Measurements from ENCODE around the gene RPUSD4.

RPUSD4 gene

GRCh38 chr11:126181939-126182730, 29.3 kb downstream of the RPUSD4 start:
- no peak for DNase-seq

- no peak for DNase-seq
Measured at GRCh38 chr11:126176853-126177470, 34.5 kb downstream of the RPUSD4 start.

- no peak for DNase-seq
Measured at GRCh38 chr11:126175393-126175792, 36.1 kb downstream of the RPUSD4 start.

GRCh38 chr11:126174816-126175215, 36.6 kb downstream of the RPUSD4 start:
- no peak for DNase-seq

GRCh38 chr11:126173257-126173656, 38.2 kb downstream of the RPUSD4 start:
- DNase-seq: no peak

- DNase-seq: no peak
Measured at GRCh38 chr11:126172596-126173038, 38.8 kb downstream of the RPUSD4 start.

GRCh38 chr11:126169291-126169690, 42.2 kb downstream of the RPUSD4 start:
- DNase-seq: no peak

- no peak for DNase-seq
Measured at GRCh38 chr11:126167488-126167887, 44.0 kb downstream of the RPUSD4 start.

- no peak for DNase-seq
Measured at GRCh38 chr11:126166413-126166812, 45.0 kb downstream of the RPUSD4 start.

GRCh38 chr11:126165757-126166156, 45.7 kb downstream of the RPUSD4 start:
- DNase-seq: no peak

- no peak for DNase-seq
Measured at GRCh38 chr11:126165311-126165720, 46.1 kb downstream of the RPUSD4 start.

- DNase-seq: no peak
Measured at GRCh38 chr11:126164781-126165180, 46.7 kb downstream of the RPUSD4 start.

- no peak for DNase-seq
Measured at GRCh38 chr11:126163779-126164178, 47.7 kb downstream of the RPUSD4 start.

- no peak for DNase-seq
Measured at GRCh38 chr11:126163074-126163700, 48.3 kb downstream of the RPUSD4 start.

- no peak for DNase-seq
Measured at GRCh38 chr11:126162306-126163030, 49.0 kb downstream of the RPUSD4 start.

- DNase-seq: no peak
Measured at GRCh38 chr11:126161023-126161391, 50.4 kb downstream of the RPUSD4 start.

GRCh38 chr11:126160345-126161022, 51.0 kb downstream of the RPUSD4 start:
- no peak for DNase-seq

- DNase-seq: no peak
Measured at GRCh38 chr11:126159719-126160344, 51.6 kb downstream of the RPUSD4 start.

GRCh38 chr11:126158054-126158791, 53.2 kb downstream of the RPUSD4 start:
- DNase-seq: no peak

- DNase-seq: no peak
Measured at GRCh38 chr11:126157326-126158030, 54.0 kb downstream of the RPUSD4 start.

- DNase-seq: no peak
Measured at GRCh38 chr11:126156814-126157213, 54.6 kb downstream of the RPUSD4 start.

All from NCI-H1105 treated with DMSO at 0.1 percent for 48 hours (cell line).